NCI-H510A (cell line): ENCODE data around the gene LYSMD4.
"Not testable (repeated sequence)": the region's sequence is repeated elsewhere in the genome, so short reads cannot be mapped to it uniquely, and the experiment has no call there.

ENCODE experiments used
- DNase-seq: peaks from one replicate; lab custom pipeline; 2025; lab: John Stamatoyannopoulos, UW

The LYSMD4 gene

DNA sequence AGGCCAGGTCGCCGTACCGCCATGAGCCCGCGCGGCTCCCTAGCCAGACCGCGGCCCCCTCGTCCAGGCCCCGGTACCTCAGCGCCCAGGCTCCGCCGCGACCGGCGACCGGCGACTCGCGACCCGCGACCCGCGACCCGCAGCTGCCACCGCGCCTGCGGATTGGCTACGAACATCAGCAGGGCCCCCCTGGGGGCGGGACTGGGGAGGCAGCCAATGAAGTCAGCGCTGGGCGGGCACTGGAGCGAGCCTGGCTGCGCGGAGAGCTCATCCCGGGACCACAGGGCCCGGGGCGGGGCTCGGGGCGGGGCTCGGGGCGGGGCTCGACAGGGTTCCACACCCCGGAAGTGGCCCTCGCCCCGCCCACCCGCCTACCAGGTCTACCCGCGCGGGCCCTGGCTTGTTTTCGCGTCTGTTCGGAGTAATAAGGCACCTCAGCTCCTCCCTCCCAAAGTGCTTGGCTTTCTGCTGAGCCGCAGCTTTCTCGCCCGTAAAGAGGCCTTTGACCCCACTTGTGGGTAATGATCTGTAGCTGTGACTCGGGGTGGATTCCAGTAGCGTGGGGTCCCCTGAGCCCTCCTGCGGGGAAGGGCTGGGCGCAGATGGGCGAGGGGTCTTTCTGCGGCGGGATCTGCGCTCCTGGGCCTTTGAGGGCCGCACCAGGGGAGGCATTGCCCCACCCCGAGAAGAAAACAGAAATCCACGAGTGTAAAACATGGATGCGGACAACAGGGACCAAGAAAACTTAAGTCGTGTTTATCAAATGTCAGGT, at the start of gene LYSMD4:
Gene LYSMD4 (minus strand): TSS at position 170 of the 772 bp plus-strand sequence. CDS start 1,438 bp downstream, outside the sequence.
- DNase-seq: peak; percentile 83

DNA sequence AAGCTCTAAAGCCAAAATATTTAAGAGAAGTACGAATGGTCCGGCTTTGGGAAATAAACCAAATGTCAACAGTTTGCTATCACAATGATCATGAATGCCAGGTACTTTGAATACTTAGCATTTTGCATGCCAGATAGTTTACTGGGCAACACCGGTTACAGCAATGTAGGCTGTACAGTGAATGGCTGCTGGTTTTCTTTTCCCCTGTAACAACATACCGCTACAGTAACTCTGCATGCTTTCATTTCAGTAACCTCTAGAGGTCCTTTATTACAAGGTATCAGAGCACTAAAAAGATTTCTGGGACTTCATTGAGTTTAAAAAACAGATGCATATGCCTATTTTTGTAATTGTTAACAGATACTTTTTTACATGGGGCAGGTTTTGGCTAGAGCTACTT, 48.8 kb upstream of the LYSMD4 start:
- not testable (repeated sequence) for DNase-seq

DNA sequence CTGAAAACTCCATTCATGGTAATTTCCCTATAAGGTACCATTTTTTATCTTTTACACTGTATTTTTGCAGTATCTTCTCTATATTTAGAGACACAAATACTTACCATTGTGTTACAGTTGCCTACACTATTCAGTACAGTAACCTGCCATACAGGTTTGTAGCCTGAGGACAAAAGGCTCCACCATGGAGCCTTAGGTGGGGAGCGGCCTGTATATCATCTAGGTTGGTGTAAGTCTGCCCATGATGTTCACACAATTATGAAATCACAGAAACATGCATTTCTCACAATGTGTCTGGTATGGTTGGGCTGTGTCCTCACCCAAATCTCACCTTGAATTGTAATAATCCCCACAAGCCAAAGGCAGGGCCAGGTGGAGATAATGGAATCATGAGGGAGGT, 43.9 kb upstream of the LYSMD4 start:
- DNase-seq: no peak

DNA sequence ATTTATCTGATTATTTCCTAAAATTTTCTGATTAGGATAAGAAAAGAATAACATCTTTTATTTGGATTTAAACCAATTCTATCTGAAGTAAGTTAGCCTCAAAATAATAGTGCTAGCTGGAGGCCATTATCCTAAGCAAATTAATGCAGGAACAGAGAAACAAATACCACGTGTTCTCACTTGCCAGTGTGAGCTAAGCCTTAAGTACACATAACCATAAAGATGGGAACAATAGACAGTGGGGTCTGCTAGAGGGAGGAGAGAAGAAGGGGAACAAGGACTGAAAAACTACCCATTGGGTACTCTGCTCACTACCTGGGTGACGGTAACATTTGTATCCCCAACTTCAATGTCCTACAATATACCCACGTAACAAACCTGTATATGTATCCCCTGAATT, 31.3 kb upstream of the LYSMD4 start:
- DNase-seq: no peak

DNA sequence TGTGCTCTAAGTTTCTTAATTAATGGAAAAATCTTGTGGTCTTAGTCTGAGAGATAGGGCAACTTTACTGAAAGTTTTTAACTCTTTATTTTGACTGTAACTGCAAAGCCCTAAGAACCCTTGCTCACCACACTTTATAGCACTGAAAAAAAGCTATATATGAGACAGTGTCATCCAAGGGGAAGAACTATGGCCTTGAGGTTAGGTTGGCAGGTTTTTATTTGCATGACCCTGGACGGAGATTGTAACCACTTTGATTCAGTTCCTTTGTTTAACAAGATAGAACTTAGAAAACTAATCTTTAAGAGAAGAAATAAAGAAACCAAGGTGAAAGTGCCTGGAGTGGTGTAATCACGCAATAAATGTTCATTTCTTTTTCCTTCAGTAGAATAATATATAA, 30.6 kb upstream of the LYSMD4 start:
- no peak for DNase-seq

DNA sequence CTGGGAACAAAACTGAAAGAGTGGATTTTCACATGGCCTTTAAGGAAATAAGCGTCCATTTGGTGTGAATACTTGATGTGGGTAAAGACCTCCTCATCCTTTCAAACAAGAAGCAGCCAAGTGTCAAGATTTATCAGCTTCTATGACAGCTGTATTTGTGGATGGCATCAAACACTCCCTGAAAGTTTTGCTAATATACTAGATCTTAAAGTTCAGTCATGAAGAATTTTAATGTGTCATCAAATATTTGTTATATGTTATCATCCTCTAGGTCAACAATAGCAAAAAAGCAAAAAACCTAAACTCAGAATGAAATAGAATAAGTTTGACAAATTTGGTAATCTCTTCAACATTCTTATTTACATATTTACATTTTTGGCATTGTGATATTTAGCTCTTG, 29.1 kb upstream of the LYSMD4 start:
- DNase-seq: no peak

DNA sequence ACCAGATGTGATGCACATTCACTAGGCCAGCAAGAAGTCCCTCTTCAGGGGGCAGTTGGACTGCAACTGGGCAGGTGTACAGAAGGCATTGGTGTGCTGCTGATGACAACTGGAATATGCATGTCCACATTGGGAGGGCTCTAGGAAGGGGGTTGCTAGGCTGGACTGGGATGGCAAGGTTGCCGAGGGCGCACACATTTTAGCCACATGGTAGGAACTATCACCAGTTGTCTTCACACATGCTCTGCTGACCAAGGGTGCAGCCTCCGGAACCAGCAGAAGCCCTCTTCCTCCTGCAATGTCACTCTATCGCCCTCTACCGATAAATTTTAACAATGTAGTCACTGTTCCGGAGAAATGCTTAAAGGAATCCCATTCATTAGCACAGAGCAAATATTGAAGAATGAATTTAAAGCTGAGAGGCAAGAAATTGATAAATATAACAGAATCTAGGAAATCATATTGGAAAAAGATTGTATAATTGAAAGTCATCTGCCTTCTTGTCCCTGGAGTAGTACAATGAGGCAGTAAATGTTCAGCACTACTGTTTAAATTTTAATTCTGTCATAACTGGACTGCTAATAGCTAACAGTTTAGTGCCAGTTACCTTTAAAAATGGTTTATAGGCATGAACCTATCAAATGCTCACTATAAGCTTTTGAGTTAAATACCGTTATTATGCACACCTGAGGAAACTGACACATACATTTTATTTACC, 22.6 kb upstream of the LYSMD4 start:
- DNase-seq: no peak

DNA sequence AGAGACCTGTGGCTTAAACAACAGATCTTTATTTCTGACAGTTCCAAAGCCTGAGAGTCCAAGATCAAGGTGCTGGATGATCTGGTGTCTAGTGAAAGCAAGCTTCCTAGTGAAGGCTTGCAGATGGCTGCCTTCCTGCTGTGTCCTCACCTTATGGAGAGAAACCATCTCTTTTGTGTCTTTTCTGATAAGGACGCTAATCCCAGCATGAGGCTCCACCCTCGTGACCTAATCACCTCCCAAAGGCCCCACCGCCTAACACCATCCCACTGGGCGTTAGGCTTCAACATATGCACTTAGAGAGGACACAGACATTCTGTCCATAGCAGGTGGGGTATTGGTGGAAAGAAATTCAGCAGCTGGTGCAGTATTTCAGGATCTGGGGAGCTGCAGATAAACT, 19.8 kb upstream of the LYSMD4 start:
- DNase-seq: no peak

DNA sequence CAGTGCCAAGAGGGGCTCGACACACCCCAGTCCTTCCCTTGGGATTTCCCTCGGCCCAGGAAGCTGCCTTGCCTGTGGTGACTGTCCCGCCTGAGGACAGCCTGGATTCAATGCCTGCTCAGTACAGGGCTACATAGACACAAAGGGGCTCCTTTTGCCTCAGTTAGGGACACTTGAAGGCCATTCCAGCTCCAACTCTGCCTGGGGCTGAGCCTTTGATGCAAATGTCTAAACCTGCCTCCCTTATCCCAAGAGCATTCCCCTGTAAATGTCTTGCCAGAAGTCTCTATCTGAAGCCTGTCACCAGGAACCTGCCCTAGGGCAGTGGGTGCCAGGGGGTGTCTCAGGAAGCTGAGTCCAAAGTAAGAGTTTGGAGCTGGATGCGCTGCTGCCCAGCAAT, 19.3 kb upstream of the LYSMD4 start:
- no peak for DNase-seq

DNA sequence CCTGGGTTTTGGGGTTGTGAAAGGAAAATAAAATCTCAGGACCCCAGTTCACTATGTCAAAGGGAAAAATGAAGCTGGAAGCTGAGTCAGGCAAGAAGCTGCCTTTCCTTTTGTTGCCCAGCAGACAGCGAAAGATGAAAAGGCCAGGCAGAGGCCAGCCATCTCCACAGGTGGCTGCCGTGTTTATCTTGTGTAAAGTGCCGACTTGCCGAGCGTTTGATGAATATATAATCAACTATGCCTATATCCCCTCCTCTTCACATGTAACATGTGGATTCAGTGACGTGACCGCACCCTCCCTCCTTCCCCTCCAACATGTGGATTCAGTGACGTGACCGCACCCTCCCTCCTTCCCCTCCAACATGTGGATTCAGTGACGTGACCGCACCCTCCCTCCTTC, 17.1 kb upstream of the LYSMD4 start:
- not testable (repeated sequence) for DNase-seq

DNA sequence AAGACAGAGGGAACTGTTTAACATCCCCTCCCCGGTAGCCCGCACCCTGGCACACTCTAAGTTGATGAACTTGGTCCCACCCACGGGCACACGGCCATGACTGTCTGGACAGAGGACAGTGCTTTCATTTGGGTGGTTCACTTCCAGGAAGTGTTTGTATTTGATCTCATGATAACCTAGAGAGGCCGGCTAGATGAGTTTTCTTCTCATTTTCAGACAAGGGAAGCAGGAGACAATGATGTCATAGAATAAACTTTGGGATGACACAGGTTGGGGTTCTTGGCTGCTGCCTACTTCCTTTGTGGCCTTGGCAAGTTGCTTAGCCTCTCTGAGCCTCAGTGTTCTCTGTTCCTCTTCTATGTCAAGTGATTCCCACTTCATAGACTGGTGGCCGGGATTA, 16.1 kb upstream of the LYSMD4 start:
- no peak for DNase-seq

DNA sequence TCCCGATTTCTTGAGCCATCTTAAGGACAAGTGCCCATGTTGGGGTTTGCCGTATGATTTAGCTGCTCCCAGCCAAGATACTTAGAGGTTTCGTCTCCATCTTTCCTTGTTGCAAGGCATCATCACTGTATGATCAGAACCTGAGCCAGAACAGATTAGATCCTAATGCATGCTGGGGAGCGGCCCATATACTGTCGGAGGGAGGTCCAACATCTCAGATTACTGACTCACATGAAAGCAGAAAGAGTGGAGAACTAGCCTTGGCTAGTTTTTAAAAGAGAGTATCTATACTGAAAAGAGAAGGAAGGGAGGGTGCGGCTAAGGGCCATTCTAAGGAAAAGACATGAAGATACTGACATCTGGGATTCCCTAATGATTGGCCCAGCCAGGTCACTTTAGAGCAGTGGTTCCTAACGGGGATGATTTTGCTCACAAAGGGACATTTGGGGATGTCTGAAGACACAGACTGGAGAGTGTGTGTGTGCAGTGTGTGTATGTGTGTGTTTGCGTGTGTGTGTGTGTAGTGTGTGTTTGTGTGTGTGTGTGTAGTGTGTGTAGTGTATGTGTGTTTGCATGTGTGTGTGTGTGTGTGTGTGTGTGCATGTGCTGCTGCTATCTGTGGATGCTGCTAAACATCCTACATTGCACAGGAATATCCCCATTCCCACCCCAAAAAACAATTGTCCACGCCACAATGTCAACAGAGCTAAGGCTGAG, 12.3 kb upstream of the LYSMD4 start:
- no peak for DNase-seq

DNA sequence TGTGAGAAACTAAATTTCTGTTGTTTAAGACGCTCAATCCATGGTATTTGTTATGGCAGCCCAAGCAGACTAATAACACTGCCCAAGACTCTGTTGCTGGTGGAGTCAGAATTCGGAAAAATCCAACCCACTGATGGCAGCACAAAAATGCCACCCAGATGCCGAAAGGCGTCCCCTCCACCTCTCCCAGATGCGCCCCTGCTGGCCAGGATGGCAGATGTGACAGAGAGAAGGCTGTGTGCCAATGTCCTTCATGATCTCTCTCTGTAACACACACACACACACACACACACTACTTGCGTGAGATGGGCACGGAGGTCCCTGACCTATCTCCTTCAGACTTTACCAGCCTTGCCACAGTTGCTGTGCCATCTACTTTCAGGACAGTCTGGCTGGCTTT, 10.9 kb upstream of the LYSMD4 start:
- DNase-seq: no peak

DNA sequence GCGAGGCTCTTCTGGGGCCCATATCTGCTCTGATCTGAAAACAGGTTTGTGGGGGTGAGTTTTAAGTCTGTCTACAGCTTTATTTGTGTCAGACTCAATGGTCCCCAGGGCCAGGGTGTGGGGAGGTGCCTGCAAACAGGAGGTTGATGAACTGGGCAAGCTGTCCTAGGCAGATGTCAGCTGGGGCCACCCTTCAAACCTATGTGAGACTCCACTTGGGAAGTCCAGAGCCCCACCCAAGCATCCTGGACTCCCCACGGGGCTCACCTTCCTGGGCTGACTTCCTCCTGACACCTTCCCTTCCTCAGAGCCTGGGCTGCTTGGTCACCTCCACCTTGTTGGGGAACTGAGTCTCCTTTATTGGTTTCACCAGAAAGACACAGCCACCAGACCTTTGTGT, 8.6 kb upstream of the LYSMD4 start:
- DNase-seq: no peak

DNA sequence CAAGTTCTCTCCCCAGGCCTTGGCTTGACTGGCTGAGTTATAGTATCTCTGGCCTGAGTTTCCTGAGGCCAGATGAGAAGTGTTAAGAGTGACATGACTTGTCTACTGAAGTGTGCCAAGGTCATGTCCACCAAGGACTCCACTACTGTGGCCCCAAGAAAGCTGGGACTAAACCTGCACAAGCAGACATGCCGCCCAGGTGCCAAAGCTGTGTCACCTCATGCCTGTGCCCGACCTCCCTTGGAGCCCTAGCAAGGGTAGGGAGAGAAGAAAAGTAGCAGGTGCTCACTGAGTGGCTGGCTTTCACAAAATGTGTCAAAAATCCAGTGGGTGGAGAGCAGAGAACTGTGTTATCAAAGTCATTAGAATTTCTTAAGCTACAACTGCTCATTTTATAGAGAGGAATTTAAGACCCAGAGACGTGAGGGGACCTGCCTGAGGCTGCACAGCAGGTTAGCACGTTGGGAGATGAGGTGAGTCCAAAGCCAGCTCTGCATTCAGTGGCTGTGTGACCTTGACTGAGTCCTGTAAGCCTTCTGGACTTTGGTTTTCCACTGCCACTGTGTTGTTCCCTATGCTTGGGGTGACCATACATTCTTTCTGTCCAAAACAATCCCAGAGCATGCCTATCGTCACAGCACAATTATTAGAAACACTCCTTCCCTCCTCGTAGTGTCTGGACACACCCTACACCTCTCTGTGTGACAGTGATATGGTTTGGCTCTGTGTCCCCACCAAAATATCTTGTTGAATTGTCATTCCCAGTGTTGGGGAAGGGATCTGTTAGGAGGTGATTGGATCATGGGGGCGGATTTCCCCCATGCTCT, 5.0 kb upstream of the LYSMD4 start:
- no peak for DNase-seq

DNA sequence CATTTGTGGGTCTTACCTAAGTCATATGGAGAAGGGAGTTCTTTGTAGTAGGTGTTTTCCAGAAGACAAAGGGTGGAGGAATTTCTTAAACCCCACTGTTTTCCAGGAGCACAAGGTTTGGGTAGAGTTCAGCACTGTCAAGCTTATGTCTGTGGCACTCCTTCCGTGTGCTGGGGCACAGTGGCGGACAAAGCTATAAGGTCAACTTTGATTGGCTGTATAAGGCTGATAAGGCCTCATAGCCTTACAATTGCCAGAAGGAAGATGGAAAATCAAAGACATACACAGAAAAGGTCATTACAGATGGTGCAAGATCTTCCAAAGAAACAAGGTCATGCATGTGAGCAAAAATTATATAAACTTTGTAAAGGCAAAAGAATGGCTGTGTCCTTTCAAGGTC, 3.5 kb upstream of the LYSMD4 start:
- no peak for DNase-seq

DNA sequence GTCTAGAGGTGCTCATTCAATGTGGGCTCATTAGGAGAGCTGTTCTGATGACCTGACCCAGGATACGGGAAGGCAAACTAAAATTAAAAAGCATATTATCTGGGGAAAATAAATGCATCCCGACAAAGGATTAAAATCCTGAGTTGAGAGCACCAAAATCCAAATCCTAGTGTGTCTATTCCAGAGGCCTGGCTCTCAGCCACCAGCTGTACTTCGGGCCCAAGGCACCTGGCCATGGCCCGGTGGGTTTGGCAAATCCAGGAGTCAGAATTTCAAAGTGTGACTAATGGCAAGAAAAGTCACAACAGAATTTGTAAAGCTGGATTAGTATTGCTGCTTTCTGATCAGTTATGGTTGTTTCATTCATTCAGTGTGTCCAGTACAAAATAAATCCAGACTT, 2.6 kb upstream of the LYSMD4 start:
- no peak for DNase-seq

DNA sequence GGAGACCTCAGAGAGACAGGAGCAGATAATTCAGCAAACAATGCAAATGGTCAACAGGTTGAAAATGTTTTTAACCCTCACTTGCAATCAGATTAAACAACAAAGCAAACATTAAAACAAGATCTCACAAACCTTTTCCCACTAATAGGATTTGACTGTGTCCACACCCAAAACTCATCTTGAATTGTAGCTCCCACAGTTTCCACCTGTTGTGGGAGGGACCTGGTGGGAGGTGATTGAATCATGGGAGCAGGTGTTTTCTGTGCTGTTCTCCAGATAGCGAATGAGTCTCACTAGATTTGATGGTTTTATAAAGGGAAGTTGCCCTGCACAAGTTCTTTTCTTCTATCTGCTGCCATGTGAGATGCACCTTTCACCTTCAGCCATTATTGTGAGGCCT, 1.3 kb upstream of the LYSMD4 start:
- DNase-seq: no peak

DNA sequence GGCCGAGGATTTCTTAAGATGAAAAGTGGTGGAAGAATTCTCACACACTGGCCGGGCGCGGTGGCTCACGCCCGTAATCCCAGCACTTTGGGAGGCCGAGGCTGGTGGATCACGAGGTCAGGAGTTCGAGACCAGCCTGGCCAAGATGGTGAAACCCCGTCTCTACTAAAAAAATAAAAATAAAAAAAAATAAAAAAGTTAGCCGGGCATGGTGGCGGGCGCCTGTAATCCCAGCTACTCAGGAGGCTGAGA, 729 bp upstream of the LYSMD4 start:
- DNase-seq: not testable (repeated sequence)

DNA sequence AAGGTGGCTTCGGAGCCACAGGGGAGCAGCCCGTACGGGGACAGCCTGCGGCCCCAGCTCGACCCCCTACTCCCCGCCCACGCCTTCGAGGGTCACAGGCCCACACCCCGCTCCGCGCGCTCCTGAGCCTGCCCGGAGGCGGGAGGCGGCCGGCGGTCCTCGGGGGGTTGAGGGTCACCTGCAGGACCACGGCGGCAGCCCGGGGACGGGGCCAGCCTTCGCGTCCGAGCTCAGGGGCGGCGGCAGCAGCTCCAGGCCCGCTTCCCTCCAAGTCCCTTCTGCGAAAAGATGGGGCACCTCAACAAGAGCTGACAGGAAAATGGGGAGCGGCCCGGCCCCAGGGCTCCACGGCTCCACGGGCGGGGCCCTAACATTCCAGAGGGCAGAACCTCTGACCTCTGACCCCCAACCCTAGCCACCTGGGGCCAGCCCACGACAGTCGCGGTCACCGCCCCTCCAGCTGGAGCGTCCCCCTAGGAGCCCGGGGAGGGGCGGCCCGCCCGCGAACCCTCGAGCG, 428 bp downstream of the LYSMD4 start:
- no peak for DNase-seq

DNA sequence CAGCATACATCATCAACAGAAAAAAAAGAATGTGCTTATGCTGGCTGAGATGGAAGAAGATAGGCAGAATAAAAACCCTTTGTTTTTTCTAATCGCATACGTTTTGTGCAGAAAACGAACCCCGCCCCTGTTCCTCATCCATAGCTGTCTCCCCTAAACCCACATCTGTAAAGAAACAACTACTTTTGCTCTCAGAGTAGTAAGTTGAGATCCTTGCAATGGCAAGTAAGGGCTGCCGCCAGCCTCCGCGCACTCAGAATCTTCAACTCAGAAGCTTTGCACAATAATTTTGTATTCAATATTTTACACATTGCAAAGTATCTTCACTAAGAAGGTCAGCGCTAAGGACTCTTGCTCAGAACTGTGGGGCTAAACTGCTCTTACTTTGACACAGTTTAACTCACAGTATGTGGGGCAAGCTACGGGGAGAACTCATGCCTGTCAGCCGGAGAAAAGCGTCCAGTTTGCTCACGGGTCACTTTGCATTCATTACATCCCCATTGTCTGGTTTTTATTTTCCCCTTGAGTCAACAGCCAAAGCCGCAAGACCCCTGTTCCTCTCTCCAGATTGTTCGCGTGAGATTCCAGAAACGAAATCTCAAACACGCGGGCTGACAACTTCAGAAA, 1.0 kb downstream of the LYSMD4 start:
- DNase-seq: no peak
